ENCODE results near the gene KSR1.
"Not testable (repeated sequence)": the region's sequence is repeated elsewhere in the genome, so short reads cannot be mapped to it uniquely, and the experiment has no call there.

- not testable (repeated sequence) for TF ChIP-seq CTCF (conservative IDR thresholded peaks at IDR 0.05 in 1 of 2, IDR thresholded peaks at IDR 0.05 in 1 of 2; ENCODE audit: low read depth in 1 of 2, low read length in 2 of 2); EZH2 (IDR thresholded peaks at IDR 0.05; ENCODE audit: low read length, missing control alignments)
These were observed 44.1 kb upstream of the KSR1 start for GRCh38 chr17:27412158-27412557.
